ENCODE data around the gene DAP. TPM values are rescaled to one million over a fixed set of nuclear protein-coding genes. Genes with fewer than 3 reads are reported as not detected.
A peak's percentile ranks its signal among the peaks of the same experiment; 100 is the strongest.

Gene DAP
- total RNA-seq, 2 donors from 2014 or later: 40.1 to 54.5 TPM

- ATAC-seq: no peak
- Mint-ChIP-seq H3K4me1 (peaks cover 11% of the 10 kb centered on the region), H3K27ac (peak overlapping the region; percentile 37), H3K4me3 (no peak overlapping the region), H3K27me3 (no peaks in the 10 kb centered on the region), H3K36me3 (ENCODE audit: low read depth) (no peaks in the 10 kb centered on the region)
- no peak for DNase-seq
- no peaks in the 10 kb centered on the region for H3K9me3 ChIP-seq (ENCODE audit: control insufficient read depth, low read length, poor library complexity, severe bottlenecking)
Measured at GRCh38 chr5:10695759-10696543, 65.1 kb downstream of the DAP start.

- H3K9me3 ChIP-seq (ENCODE audit: control insufficient read depth, low read length, poor library complexity, severe bottlenecking): no peaks in the 10 kb centered on the region
- H3K27me3 Mint-ChIP-seq: no peaks in the 10 kb centered on the region
- H3K4me1 Mint-ChIP-seq: peaks cover 15% of the 10 kb centered on the region
- ATAC-seq (no peak), DNase-seq (no peak)
- no peaks in the 10 kb centered on the region for H3K36me3 Mint-ChIP-seq (ENCODE audit: low read depth)
- H3K4me3 Mint-ChIP-seq: no peak overlapping the region
- peak overlapping the region; percentile 37 for H3K27ac Mint-ChIP-seq
Measured at GRCh38 chr5:10695055-10695649, 65.9 kb downstream of the DAP start.

GRCh38 chr5:10691826-10692785, 68.9 kb downstream of the DAP start:
- peaks cover 10% of the 10 kb centered on the region for H3K4me1 Mint-ChIP-seq
- no peak for DNase-seq
- H3K27me3 Mint-ChIP-seq: no peaks in the 10 kb centered on the region
- peaks cover 4% of the 10 kb centered on the region for H3K36me3 Mint-ChIP-seq (ENCODE audit: low read depth)
- ATAC-seq: no peak
- H3K27ac Mint-ChIP-seq: no peak overlapping the region
- no peaks in the 10 kb centered on the region for H3K9me3 ChIP-seq (ENCODE audit: control insufficient read depth, low read length, poor library complexity, severe bottlenecking)
- H3K4me3 Mint-ChIP-seq: no peak overlapping the region

- no peak for ATAC-seq
- peaks cover 5% of the 10 kb centered on the region for H3K4me1 Mint-ChIP-seq
Measured at GRCh38 chr5:10690460-10691440, 70.3 kb downstream of the DAP start.

GRCh38 chr5:10689391-10690081, 71.5 kb downstream of the DAP start:
- peak overlapping the region; percentile 12 for H3K4me3 Mint-ChIP-seq
- ATAC-seq (no peak), DNase-seq (no peak)
- no peaks in the 10 kb centered on the region for H3K27me3 Mint-ChIP-seq
- peaks cover 5% of the 10 kb centered on the region for H3K4me1 Mint-ChIP-seq
- H3K36me3 Mint-ChIP-seq (ENCODE audit: low read depth): peaks cover 4% of the 10 kb centered on the region
- H3K27ac Mint-ChIP-seq: no peak overlapping the region
- no peaks in the 10 kb centered on the region for H3K9me3 ChIP-seq (ENCODE audit: control insufficient read depth, low read length, poor library complexity, severe bottlenecking)

More at GRCh38 chr5:10690460-10691440, 70.3 kb downstream of the DAP start:
- peaks cover 4% of the 10 kb centered on the region for H3K36me3 Mint-ChIP-seq (ENCODE audit: low read depth)
- H3K27me3 Mint-ChIP-seq: no peaks in the 10 kb centered on the region
- no peak for DNase-seq
- no peak overlapping the region for H3K4me3 Mint-ChIP-seq
- no peaks in the 10 kb centered on the region for H3K9me3 ChIP-seq (ENCODE audit: control insufficient read depth, low read length, poor library complexity, severe bottlenecking)
- peak overlapping the region; percentile 68 for H3K27ac Mint-ChIP-seq

- no peak for ATAC-seq
- Mint-ChIP-seq H3K27ac (no peak overlapping the region), H3K27me3 (no peaks in the 10 kb centered on the region), H3K4me1 (peaks cover 5% of the 10 kb centered on the region), H3K4me3 (no peak overlapping the region), H3K36me3 (ENCODE audit: low read depth) (peaks cover 4% of the 10 kb centered on the region)
- no peaks in the 10 kb centered on the region for H3K9me3 ChIP-seq (ENCODE audit: control insufficient read depth, low read length, poor library complexity, severe bottlenecking)
- DNase-seq: no peak
Measured at GRCh38 chr5:10688651-10689171, 72.3 kb downstream of the DAP start.

- no peaks in the 10 kb centered on the region for H3K9me3 ChIP-seq (ENCODE audit: control insufficient read depth, low read length, poor library complexity, severe bottlenecking)
- ATAC-seq (no peak), DNase-seq (no peak)
- H3K27me3 Mint-ChIP-seq: no peaks in the 10 kb centered on the region
- no peak overlapping the region for H3K4me3 Mint-ChIP-seq
- H3K27ac Mint-ChIP-seq: no peak overlapping the region
- peaks cover 5% of the 10 kb centered on the region for H3K4me1 Mint-ChIP-seq
- H3K36me3 Mint-ChIP-seq (ENCODE audit: low read depth): peaks cover 4% of the 10 kb centered on the region
Measured at GRCh38 chr5:10686890-10687289, 74.1 kb downstream of the DAP start.

- Mint-ChIP-seq H3K27me3 (no peaks in the 10 kb centered on the region), H3K27ac (peak overlapping the region; percentile 32), H3K4me1 (no peaks in the 10 kb centered on the region), H3K4me3 (no peak overlapping the region), H3K36me3 (ENCODE audit: low read depth) (peaks cover 4% of the 10 kb centered on the region)
- DNase-seq: no peak
- no peak for ATAC-seq
- no peaks in the 10 kb centered on the region for H3K9me3 ChIP-seq (ENCODE audit: control insufficient read depth, low read length, poor library complexity, severe bottlenecking)
Measured at GRCh38 chr5:10685115-10685521, 75.9 kb downstream of the DAP start.

GRCh38 chr5:10684303-10685086, 76.5 kb downstream of the DAP start:
- ATAC-seq (no peak), DNase-seq (no peak)
- Mint-ChIP-seq H3K36me3 (ENCODE audit: low read depth) (peaks cover 4% of the 10 kb centered on the region), H3K27ac (no peak overlapping the region), H3K4me1 (no peaks in the 10 kb centered on the region), H3K4me3 (no peak overlapping the region), H3K27me3 (no peaks in the 10 kb centered on the region)
- H3K9me3 ChIP-seq (ENCODE audit: control insufficient read depth, low read length, poor library complexity, severe bottlenecking): no peaks in the 10 kb centered on the region

GRCh38 chr5:10682801-10683525, 78.1 kb downstream of the DAP start:
- H3K4me3 Mint-ChIP-seq: no peak overlapping the region
- peaks cover 5% of the 10 kb centered on the region for H3K36me3 Mint-ChIP-seq (ENCODE audit: low read depth)
- peak overlapping the region; percentile 59 for H3K27ac Mint-ChIP-seq
- no peaks in the 10 kb centered on the region for H3K9me3 ChIP-seq (ENCODE audit: control insufficient read depth, low read length, poor library complexity, severe bottlenecking)
- no peak for DNase-seq
- no peaks in the 10 kb centered on the region for H3K4me1 Mint-ChIP-seq
- ATAC-seq: no peak
- H3K27me3 Mint-ChIP-seq: no peaks in the 10 kb centered on the region
